Sigmoid colon (tissue), 7 donors: Measurements from ENCODE around the gene ACAA2. TPM values are rescaled to one million over a fixed set of nuclear protein-coding genes. Genes with fewer than 3 reads are reported as not detected.

Source experiments
- DNase-seq: peaks from one replicate; pipeline ENCODE4 v3.0.0-alpha.2; 2019
- H3K27ac ChIP-seq, 4 donors: fragments of 200-600 bp; sonication (generic); one replicate each; pipeline ENCODE4 v1.5.1; 2016 to 2019; ENCODE audit warnings: mild to moderate bottlenecking in 1 of 4
- H3K27me3 ChIP-seq, 3 donors: fragments of 200-600 bp; sonication (generic); one replicate each; pipeline ENCODE4 v1.5.1; 2019; ENCODE audit warnings: mild to moderate bottlenecking in 1 of 3
- H3K36me3 ChIP-seq, 4 donors: fragments of 200-600 bp; sonication (generic); one replicate each; pipeline ENCODE4 v1.5.1; 2016 to 2019
- H3K4me1 ChIP-seq, 4 donors: fragments of 200-600 bp; sonication (generic); one replicate each; pipeline ENCODE4 v1.5.1; 2017 to 2019
- H3K4me3 ChIP-seq, 4 donors: fragments of 200-600 bp; sonication (generic); one replicate each; pipeline ENCODE4 v1.5.1; 2017 to 2019; ENCODE audit warnings: mild to moderate bottlenecking in 2 of 4, moderate library complexity in 1 of 4
- H3K9me3 ChIP-seq, 4 donors: fragments of 200-600 bp in 3 of 4; sonication (generic) in 3 of 4; one replicate each; pipeline versions ENCODE4 v1.5.1 to v1.6.1; 2013 to 2019
- CTCF ChIP-seq, 4 experiments: fragments of 450-650 bp in 3 of 4; fragments of 200-600 bp in 1 of 4; IDR thresholded peaks; one replicate each; pipeline ENCODE4 v1.5.1; 2016 to 2019; ENCODE audit warnings: antibody characterized with exemption in 4 of 4, mild to moderate bottlenecking in 3 of 4, moderate library complexity in 2 of 4
- EP300 ChIP-seq, 4 donors: sonication (generic); formaldehyde crosslinking; IDR thresholded peaks; one replicate each; pipeline ENCODE4 v1.6.1; 2017; ENCODE audit warnings: antibody characterized with exemption in 4 of 4
- POLR2A ChIP-seq, 2 donors: fragments of 450-650 bp; IDR thresholded peaks; one replicate each; pipeline ENCODE4 v1.6.1; 2016; ENCODE audit warnings: antibody characterized with exemption in 2 of 2, mild to moderate bottlenecking in 2 of 2, moderate library complexity in 2 of 2
- POLR2AphosphoS5 ChIP-seq, 4 donors: sonication (generic); formaldehyde crosslinking; IDR thresholded peaks; one replicate each; pipeline ENCODE4 v1.6.1; 2017; ENCODE audit warnings: antibody characterized with exemption in 4 of 4
- WGBS, 2 donors: extraction: QIAGEN DNeasy Blood & Tissue Kit; methylation state at CpG; one replicate each; pipeline ENCODE4 v1.1.7; 2013; 5-methylcytosine and 5-hydroxymethylcytosine counted together
- intact Hi-C: fragments of 100-400 bp; cut with DNase I; formaldehyde crosslinking; loops from one replicate; pipeline ENCODE4 v1.15.1; 2023
- polyA plus RNA-seq, 3 donors: library from polyadenylated mRNA; stranded (reverse); fragments of 200-250 nt; gene quantifications; one replicate each; pipeline ENCODE4 v1.2.3, GENCODE V29; 2013
- total RNA-seq, 4 donors: library from RNA; depleted of rRNA; stranded (reverse); fragments of >200 nt; gene quantifications; one replicate each; pipeline ENCODE4 v1.1.0, GENCODE V29; 2016
- donor health status: healthy with polysubstance abuse.
- donor health status: Bipolar disorder and iron deficiency.
- donor health status: healthy.

Gene ACAA2
- total and polyA plus RNA-seq, 7 donors, result 61.8 to 478 (median 87.7) TPM

DNA sequence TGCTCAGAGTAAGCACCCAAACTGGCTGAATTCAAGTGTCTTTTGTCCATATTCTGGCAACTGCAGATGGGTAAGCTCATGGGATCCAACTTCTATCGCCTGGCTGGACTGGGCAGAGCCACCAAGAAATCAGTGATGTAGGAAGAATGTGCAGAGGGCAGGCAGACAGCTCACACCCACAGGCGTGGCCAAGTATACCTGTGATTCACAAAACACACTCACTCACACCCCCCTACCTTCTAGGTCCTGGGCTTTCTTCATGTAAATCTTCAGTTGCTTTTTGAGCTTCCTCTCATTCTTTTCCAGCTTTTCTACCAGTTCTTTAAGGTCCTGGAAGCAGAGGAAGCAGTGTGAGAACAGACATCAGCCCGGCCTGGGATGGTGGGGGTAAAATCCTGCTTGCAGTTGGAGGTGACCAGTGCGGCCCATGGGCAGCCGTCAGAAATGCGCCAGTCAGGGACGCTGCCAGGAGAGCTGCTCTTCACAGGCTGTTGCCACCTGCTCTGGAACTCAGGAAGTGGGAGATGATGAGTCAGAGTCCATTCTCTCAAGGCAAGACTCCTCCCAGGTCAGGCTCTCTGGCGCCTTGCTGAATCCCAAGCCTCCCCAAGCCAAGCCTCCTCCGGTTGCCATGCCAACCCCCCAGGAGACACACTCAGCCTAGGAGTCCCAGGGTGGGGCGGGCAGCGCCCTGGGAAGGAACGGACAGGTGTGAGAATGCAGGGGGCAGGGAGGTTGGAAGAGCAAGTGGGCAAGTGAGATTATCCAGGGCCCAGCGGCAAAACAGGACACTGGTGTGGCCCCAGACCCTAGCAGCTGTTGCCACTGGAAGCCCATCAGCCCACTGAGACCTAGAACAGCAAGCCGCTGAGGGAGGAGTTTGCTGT is 36.2 kb upstream of the ACAA2 start:
- H3K27me3 ChIP-seq, result peaks cover 5 to 53% (median 7%) of the 10 kb centered on the region in 3 donors
- 13 to 44% methylated on average over 14 of the region's 14 CpGs for WGBS, 2 donors
- H3K9me3 ChIP-seq, result no peaks in the 10 kb centered on the region
- no peak overlapping the region for H3K4me3 ChIP-seq
- intact Hi-C loops, result loop anchor here (10.0 kb wide), 1 partner anchor 55 kb away; no protein-coding TSS in a partner anchor
- H3K4me1 ChIP-seq, result peaks cover 0 to 9% (median 0%) of the 10 kb centered on the region in 4 donors
- DNase-seq, result no peak
- H3K36me3 ChIP-seq, result no peaks in the 10 kb centered on the region
- no peak overlapping the region for H3K27ac ChIP-seq
- no peak for TF ChIP-seq EP300 (IDR thresholded peaks at IDR 0.05)
- no peak for TF ChIP-seq POLR2A (IDR thresholded peaks at IDR 0.05)
- TF ChIP-seq POLR2AphosphoS5 (IDR thresholded peaks at IDR 0.05), result no peak
- TF ChIP-seq CTCF (IDR thresholded peaks at IDR 0.05), result no peak

DNA sequence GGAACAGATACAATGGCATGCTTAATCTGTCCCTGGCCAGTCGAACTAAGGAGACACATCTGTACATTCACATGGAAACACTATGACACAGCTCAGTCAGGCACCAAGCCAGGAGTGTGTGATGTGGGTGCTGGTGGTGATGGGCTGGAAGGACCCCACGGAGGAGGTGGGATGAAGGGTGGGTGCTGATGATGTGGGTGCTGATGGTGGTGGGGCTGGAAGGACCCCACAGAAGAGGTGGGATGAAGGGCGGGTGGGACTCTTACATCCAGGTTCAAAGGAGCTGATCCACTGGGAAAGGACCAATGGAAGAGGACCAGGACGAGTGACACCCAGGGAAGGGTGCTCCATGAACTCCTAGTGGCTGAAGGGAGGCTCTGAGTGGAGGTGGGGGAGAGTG is 34.8 kb upstream of the ACAA2 start:
- no peak for TF ChIP-seq CTCF (IDR thresholded peaks at IDR 0.05)
- no peak for TF ChIP-seq POLR2A (IDR thresholded peaks at IDR 0.05)
- TF ChIP-seq POLR2AphosphoS5 (IDR thresholded peaks at IDR 0.05), result no peak
- TF ChIP-seq EP300 (IDR thresholded peaks at IDR 0.05), result no peak
- 82 to 91% methylated on average over 4 of the region's 4 CpGs for WGBS, 2 donors
- Histone ChIP-seq H3K4me1 (peaks cover 0 to 9% (median 0%) of the 10 kb centered on the region in 4 donors), H3K4me3 (no peak overlapping the region), H3K27me3 (peaks cover 5 to 53% (median 7%) of the 10 kb centered on the region in 3 donors), H3K9me3 (no peaks in the 10 kb centered on the region), H3K36me3 (no peaks in the 10 kb centered on the region), H3K27ac (no peak overlapping the region)
- intact Hi-C loops, result no loop called here
- DNase-seq, result no peak

- Histone ChIP-seq H3K27ac (no peak overlapping the region), H3K9me3 (no peaks in the 10 kb centered on the region), H3K4me1 (peaks cover 0 to 9% (median 0%) of the 10 kb centered on the region in 4 donors), H3K27me3 (peaks cover 5 to 53% (median 7%) of the 10 kb centered on the region in 3 donors), H3K36me3 (no peaks in the 10 kb centered on the region), H3K4me3 (no peak overlapping the region)
- WGBS, 2 donors, result 91 to 93% methylated on average over 8 of the region's 8 CpGs
- intact Hi-C loops, result no loop called here
- TF ChIP-seq CTCF (IDR thresholded peaks at IDR 0.05), result no peak
- TF ChIP-seq POLR2AphosphoS5 (IDR thresholded peaks at IDR 0.05), result no peak
- TF ChIP-seq POLR2A (IDR thresholded peaks at IDR 0.05), result no peak
- no peak for TF ChIP-seq EP300 (IDR thresholded peaks at IDR 0.05)
- no peak for DNase-seq
Observed at GRCh38 chr18:49847524-49847923, 34.2 kb upstream of the ACAA2 start.

DNA sequence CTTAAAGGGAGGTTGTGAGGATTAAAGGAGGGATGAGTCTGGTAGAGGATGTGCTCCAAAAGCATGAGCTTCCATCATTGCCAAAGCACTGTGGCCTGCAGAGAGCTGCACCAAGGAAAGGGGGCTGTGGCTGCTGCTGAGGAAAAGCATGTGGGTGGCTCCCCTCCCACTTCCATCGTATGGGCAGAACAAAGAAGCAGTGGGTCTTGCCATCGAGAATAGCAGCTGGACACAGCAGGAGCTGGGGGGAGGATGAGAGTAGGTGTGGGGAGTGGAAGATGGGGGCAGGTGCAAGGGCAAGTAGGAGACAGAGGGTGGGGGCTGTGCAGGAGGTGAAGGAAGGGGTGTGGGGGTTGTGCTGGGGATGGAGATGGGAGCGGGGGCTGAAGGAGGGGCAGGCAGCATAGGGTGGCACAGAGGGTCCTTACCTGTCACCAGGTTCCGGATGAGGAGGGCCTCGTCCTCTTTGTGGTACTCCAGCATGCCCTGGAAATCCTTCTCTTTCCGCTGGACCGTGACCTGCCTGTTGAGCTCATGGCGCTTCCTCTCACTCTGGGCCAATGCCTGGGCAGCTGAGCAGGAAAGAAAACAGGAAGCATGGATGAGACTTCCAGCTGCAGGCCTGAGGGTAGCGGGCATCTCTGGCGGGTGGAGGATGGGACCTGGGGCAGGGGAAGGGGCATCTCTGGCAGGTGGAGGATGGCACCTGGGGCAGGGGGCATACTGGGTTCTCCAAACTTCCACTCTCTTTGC is 33.6 kb upstream of the ACAA2 start:
- H3K4me1 ChIP-seq, result peaks cover 0 to 9% (median 0%) of the 10 kb centered on the region in 4 donors
- H3K9me3 ChIP-seq, result no peaks in the 10 kb centered on the region
- H3K36me3 ChIP-seq, result no peaks in the 10 kb centered on the region
- DNase-seq, result no peak
- 73 to 87% methylated on average over 10 of the region's 10 CpGs for WGBS, 2 donors
- H3K27me3 ChIP-seq, result peaks cover 5 to 53% (median 7%) of the 10 kb centered on the region in 3 donors
- intact Hi-C loops, result no loop called here
- TF ChIP-seq EP300 (IDR thresholded peaks at IDR 0.05) (no peak), POLR2AphosphoS5 (IDR thresholded peaks at IDR 0.05) (no peak)
- H3K4me3 ChIP-seq, result no peak overlapping the region
- H3K27ac ChIP-seq, result no peak overlapping the region

DNA sequence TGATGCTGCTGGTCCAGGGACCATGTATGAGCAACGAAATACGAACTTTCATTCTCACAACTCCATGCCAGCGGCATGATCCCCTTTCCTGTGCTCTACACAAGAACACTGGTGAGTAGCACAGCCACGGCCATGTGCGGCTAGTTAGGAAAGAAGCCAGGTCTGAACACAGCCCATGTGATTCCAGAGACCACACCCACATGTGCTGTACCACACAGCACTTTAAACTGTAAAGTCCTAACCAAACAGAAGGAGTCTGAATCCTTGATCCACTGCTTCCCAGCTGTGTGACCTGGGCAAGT is 33.0 kb upstream of the ACAA2 start:
- intact Hi-C loops, result no loop called here
- no peaks in the 10 kb centered on the region for H3K36me3 ChIP-seq
- no peaks in the 10 kb centered on the region for H3K9me3 ChIP-seq
- TF ChIP-seq POLR2AphosphoS5 (IDR thresholded peaks at IDR 0.05) (no peak), CTCF (IDR thresholded peaks at IDR 0.05) (no peak), POLR2A (IDR thresholded peaks at IDR 0.05) (no peak), EP300 (IDR thresholded peaks at IDR 0.05) (no peak)
- no peak overlapping the region for H3K4me3 ChIP-seq
- H3K27ac ChIP-seq, result no peak overlapping the region
- WGBS, 2 donors, result 53 to 72% methylated on average over 5 of the region's 5 CpGs
- H3K27me3 ChIP-seq, result peaks cover 5 to 53% (median 7%) of the 10 kb centered on the region in 3 donors
- peaks cover 0 to 9% (median 0%) of the 10 kb centered on the region in 4 donors for H3K4me1 ChIP-seq
- DNase-seq, result no peak
